NOMO-1 (cell line): ENCODE measurements around the gene PLEKHG5.
"Not testable (repeated sequence)": the region's sequence is repeated elsewhere in the genome, so short reads cannot be mapped to it uniquely, and the experiment has no call there.

Experiments used
- DNase-seq, 2 experiments: peaks; one replicate each; lab custom pipeline; 2025; ENCODE audit not compliant: unreplicated experiment in 2 of 2; lab: John Stamatoyannopoulos, UW

The PLEKHG5 gene

GRCh38 chr1:6428453-6428852 is 63.0 kb downstream of the PLEKHG5 start:
- DNase-seq, result not testable (repeated sequence)

GRCh38 chr1:6427441-6428390 is 63.8 kb downstream of the PLEKHG5 start:
- no peak for DNase-seq

DNA sequence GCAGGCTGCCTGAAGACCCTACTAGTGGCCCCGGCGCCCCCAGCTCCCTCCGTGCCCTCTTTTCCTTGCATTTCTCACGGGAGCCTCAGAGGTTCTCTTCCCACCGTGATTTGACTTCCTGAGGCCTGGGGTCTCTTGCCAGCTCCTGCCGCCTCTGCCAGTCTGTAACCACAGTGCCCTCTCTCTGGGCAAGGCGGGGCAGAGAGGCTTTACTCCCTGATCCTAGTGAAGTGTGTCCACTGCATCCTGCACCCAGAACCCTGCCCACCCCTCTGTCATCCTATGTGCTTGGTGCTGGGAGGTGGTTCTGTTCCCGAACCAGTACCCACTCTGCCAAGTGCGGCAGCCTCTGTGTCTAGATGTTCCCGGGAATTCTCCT is 64.5 kb downstream of the PLEKHG5 start:
- no peak for DNase-seq

- no peak for DNase-seq
Observed at GRCh38 chr1:6426277-6426971, 65.0 kb downstream of the PLEKHG5 start.

DNA sequence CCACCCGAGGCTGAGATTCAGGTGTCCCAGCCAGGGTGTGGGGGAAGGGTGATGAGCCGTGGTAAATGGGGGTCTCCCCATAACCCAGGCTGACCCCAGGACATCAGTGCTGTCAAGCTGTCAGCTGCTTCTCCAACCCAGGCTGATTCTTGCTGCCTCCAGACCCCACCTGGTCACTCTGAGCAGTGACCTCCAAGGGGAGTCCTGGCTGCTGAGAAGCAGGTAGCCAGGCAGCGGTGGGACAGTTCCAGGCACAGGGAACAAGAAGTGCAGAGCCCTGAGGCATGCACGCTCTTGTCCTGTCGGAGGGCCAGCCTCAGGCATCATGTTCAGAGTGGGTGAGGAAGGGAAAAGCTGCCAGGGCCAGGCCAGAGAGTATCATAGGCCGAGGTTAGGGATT is 65.8 kb downstream of the PLEKHG5 start:
- DNase-seq, result no peak

- DNase-seq, result no peak
Observed at GRCh38 chr1:6424619-6425593, 66.6 kb downstream of the PLEKHG5 start, which contains the start of gene ESPN. TSS of gene ESPN (plus strand) at chr1:6424776. CDS start at chr1:6424956, 180 bp downstream.

GRCh38 chr1:6424000-6424565 is 67.4 kb downstream of the PLEKHG5 start:
- no peak for DNase-seq

DNA sequence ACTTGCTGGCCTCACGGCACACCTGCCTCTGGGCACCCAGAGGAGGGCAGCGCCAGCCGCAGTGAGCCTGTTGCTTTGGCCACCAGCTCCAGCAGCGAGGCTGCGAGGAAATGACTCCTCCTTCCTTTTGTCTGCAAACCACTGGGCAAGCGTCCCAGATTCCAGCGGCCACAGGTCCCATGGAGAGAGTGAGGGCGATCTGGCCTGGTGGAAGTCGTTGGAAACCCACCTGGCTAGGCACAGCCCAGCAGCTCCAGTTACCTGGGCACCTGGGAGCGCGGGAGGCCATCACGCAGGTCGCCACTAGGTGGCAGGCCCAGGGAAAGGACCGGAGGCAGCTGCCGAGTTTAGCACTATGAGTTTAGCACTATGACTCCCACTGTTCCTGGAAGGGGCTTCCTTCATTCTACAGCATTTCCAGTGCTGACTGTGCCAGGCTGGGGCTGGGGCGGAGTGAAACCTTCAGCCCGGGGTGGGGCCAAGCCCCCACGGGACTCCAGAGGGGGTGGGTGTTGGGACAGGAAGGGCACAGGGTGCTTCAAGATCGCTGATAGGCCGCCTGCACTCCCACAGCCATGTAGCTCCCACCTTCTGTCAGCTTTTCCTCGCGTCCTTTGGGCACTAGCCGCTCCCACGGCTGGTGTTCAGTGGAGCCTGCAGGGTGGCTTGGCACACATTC is 68.0 kb downstream of the PLEKHG5 start:
- peak in 1 of 2 experiments; percentile 39 for DNase-seq

DNA sequence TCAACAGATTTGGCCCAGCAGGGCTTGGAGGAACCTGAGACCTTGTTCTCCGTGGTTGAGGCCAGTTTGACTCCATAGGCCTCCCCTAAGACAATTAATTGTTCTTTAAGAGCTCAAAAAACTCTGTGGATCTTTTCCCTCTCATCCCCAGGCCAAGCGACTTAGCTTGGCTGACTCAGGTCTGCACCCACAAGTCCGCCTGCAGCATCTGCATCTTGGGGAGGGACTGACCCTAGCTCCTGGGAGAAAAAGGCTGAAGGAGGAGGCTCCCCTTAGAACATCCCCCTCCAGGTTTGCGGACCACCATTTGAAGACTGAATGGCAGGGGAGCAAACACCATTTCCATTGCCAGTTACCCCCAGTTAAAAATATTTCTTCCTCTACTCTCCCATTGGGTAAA is 70.2 kb downstream of the PLEKHG5 start:
- no peak for DNase-seq

DNA sequence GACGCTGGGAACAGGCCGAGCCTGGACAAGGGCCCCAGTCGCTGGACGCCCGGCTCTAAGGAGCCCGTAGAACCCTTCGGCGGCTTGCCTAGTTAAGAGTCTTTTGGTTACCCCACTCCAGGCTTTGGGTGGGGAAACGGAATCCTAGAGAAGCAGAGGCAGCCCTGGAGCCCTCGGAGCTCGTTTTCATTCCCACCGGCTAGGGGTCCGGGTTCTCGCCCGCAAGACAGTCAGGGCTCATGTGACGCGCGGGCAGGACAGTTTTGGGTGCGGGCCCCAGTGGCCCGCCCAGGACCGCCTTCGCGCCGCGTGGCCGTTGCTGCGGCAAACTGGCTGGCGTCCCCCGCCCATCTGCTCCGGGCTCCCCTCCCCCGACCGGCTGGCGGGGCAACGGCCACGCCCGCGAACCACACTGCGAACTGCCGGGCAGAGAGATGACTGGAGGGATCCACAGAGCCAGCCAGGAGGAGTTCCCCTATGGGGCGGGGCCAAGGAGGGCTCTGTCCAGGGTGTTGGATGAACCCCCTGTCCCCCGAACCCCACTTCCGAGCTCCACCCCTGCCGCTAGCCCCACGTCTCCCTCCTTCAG is 70.9 kb downstream of the PLEKHG5 start:
- no peak for DNase-seq

GRCh38 chr1:6419804-6420453 is 71.5 kb downstream of the PLEKHG5 start, which contains the start of gene HES2:
TSS of gene HES2 (minus strand) at chr1:6419919. CDS start at chr1:6419820, 99 bp downstream.
- DNase-seq, result no peak

GRCh38 chr1:6419397-6419803 is 72.1 kb downstream of the PLEKHG5 start:
- no peak for DNase-seq

- DNase-seq, result no peak
Observed at GRCh38 chr1:6418668-6419396, 72.6 kb downstream of the PLEKHG5 start.

- DNase-seq, result no peak
Observed at GRCh38 chr1:6417961-6418667, 73.4 kb downstream of the PLEKHG5 start.
